Sigmoid colon (tissue), 7 donors: ENCODE measurements around the gene PRKG1. TPM values are rescaled to one million over a fixed set of nuclear protein-coding genes. Genes with fewer than 3 reads are reported as not detected.

Experiments used
- DNase-seq: peaks from one replicate; pipeline ENCODE4 v3.0.0-alpha.2; 2019
- H3K27ac ChIP-seq, 4 donors: fragments of 200-600 bp; sonication (generic); one replicate each; pipeline ENCODE4 v1.5.1; 2016 to 2019; ENCODE audit warnings: mild to moderate bottlenecking in 1 of 4
- H3K27me3 ChIP-seq, 3 donors: fragments of 200-600 bp; sonication (generic); one replicate each; pipeline ENCODE4 v1.5.1; 2019; ENCODE audit warnings: mild to moderate bottlenecking in 1 of 3
- H3K36me3 ChIP-seq, 4 donors: fragments of 200-600 bp; sonication (generic); one replicate each; pipeline ENCODE4 v1.5.1; 2016 to 2019
- H3K4me1 ChIP-seq, 4 donors: fragments of 200-600 bp; sonication (generic); one replicate each; pipeline ENCODE4 v1.5.1; 2017 to 2019
- H3K4me3 ChIP-seq, 4 donors: fragments of 200-600 bp; sonication (generic); one replicate each; pipeline ENCODE4 v1.5.1; 2017 to 2019; ENCODE audit warnings: mild to moderate bottlenecking in 2 of 4, moderate library complexity in 1 of 4
- H3K9me3 ChIP-seq, 4 donors: fragments of 200-600 bp in 3 of 4; sonication (generic) in 3 of 4; one replicate each; pipeline versions ENCODE4 v1.5.1 to v1.6.1; 2013 to 2019
- CTCF ChIP-seq, 4 experiments: fragments of 450-650 bp in 3 of 4; fragments of 200-600 bp in 1 of 4; IDR thresholded peaks; one replicate each; pipeline ENCODE4 v1.5.1; 2016 to 2019; ENCODE audit warnings: antibody characterized with exemption in 4 of 4, mild to moderate bottlenecking in 3 of 4, moderate library complexity in 2 of 4
- EP300 ChIP-seq, 4 donors: sonication (generic); formaldehyde crosslinking; IDR thresholded peaks; one replicate each; pipeline ENCODE4 v1.6.1; 2017; ENCODE audit warnings: antibody characterized with exemption in 4 of 4
- POLR2A ChIP-seq, 2 donors: fragments of 450-650 bp; IDR thresholded peaks; one replicate each; pipeline ENCODE4 v1.6.1; 2016; ENCODE audit warnings: antibody characterized with exemption in 2 of 2, mild to moderate bottlenecking in 2 of 2, moderate library complexity in 2 of 2
- POLR2AphosphoS5 ChIP-seq, 4 donors: sonication (generic); formaldehyde crosslinking; IDR thresholded peaks; one replicate each; pipeline ENCODE4 v1.6.1; 2017; ENCODE audit warnings: antibody characterized with exemption in 4 of 4
- WGBS, 2 donors: extraction: QIAGEN DNeasy Blood & Tissue Kit; methylation state at CpG; one replicate each; pipeline ENCODE4 v1.1.7; 2013; 5-methylcytosine and 5-hydroxymethylcytosine counted together
- intact Hi-C: fragments of 100-400 bp; cut with DNase I; formaldehyde crosslinking; loops from one replicate; pipeline ENCODE4 v1.15.1; 2023
- polyA plus RNA-seq, 3 donors: library from polyadenylated mRNA; stranded (reverse); fragments of 200-250 nt; gene quantifications; one replicate each; pipeline ENCODE4 v1.2.3, GENCODE V29; 2013
- total RNA-seq, 4 donors: library from RNA; depleted of rRNA; stranded (reverse); fragments of >200 nt; gene quantifications; one replicate each; pipeline ENCODE4 v1.1.0, GENCODE V29; 2016
- donor health status: healthy with polysubstance abuse.
- donor health status: Bipolar disorder and iron deficiency.
- donor health status: healthy.

Gene PRKG1
- total and polyA plus RNA-seq, 7 donors = 3.7 to 92.9 (median 60.2) TPM

- Histone ChIP-seq H3K36me3 (no peaks in the 10 kb centered on the region), H3K27ac (peak overlapping the region; percentile 33 to 65 (median 62)), H3K27me3 (no peaks in the 10 kb centered on the region), H3K9me3 (no peaks in the 10 kb centered on the region), H3K4me1 (peaks cover 0 to 24% (median 13%) of the 10 kb centered on the region in 4 donors), H3K4me3 (no peak overlapping the region)
- intact Hi-C loops = loop anchor here (2.0 to 10.0 kb wide), 5 partner anchors 348 to 790 kb away; partner anchors contain the start of gene PRKG1
- TF ChIP-seq POLR2A (IDR thresholded peaks at IDR 0.05) = no peak
- TF ChIP-seq CTCF (IDR thresholded peaks at IDR 0.05) = peak; percentile 38 to 73 (median 64)
- 59 to 64% methylated on average over 6 of the region's 6 CpGs for WGBS, 2 donors
- DNase-seq = peak; percentile 74
Measured at GRCh38 chr10:51422311-51423120, 348.2 kb downstream of the PRKG1 start.

GRCh38 chr10:51423121-51423452 is 348.8 kb downstream of the PRKG1 start:
- Histone ChIP-seq H3K36me3 (no peaks in the 10 kb centered on the region), H3K4me1 (peaks cover 0 to 24% (median 13%) of the 10 kb centered on the region in 4 donors), H3K27ac (peak overlapping the region in 1 of 4 donors; percentile 62), H3K27me3 (no peaks in the 10 kb centered on the region), H3K9me3 (no peaks in the 10 kb centered on the region), H3K4me3 (no peak overlapping the region)
- 63 to 78% methylated on average over 4 of the region's 4 CpGs for WGBS, 2 donors
- DNase-seq = no peak
- TF ChIP-seq EP300 (IDR thresholded peaks at IDR 0.05) (no peak), POLR2A (IDR thresholded peaks at IDR 0.05) (no peak), CTCF (IDR thresholded peaks at IDR 0.05) (no peak), POLR2AphosphoS5 (IDR thresholded peaks at IDR 0.05) (no peak)
- intact Hi-C loops = loop anchor here (2.0 to 10.0 kb wide), 5 partner anchors 348 to 789 kb away; partner anchors contain the start of gene PRKG1

- whole genome bisulfite sequencing, 2 donors = 73 to 84% methylated on average over 3 of the region's 3 CpGs
- intact Hi-C loops = loop anchor here (10.0 kb wide), 1 partner anchor 529 kb away; no protein-coding TSS in a partner anchor
- Histone ChIP-seq H3K4me3 (no peak overlapping the region), H3K4me1 (peaks cover 0 to 34% (median 15%) of the 10 kb centered on the region in 4 donors), H3K36me3 (no peaks in the 10 kb centered on the region), H3K27ac (no peak overlapping the region), H3K9me3 (no peaks in the 10 kb centered on the region), H3K27me3 (no peaks in the 10 kb centered on the region)
- DNase-seq = no peak
- TF ChIP-seq POLR2AphosphoS5 (IDR thresholded peaks at IDR 0.05) (no peak), POLR2A (IDR thresholded peaks at IDR 0.05) (no peak), CTCF (IDR thresholded peaks at IDR 0.05) (no peak), EP300 (IDR thresholded peaks at IDR 0.05) (no peak)
Measured at GRCh38 chr10:51425431-51425830, 351.1 kb downstream of the PRKG1 start.

- H3K27me3 ChIP-seq = no peaks in the 10 kb centered on the region
- peaks cover 0 to 23% (median 5%) of the 10 kb centered on the region in 4 donors for H3K4me1 ChIP-seq
- H3K4me3 ChIP-seq = no peak overlapping the region
- WGBS, 2 donors = 92 to 96% methylated on average over 2 of the region's 2 CpGs
- DNase-seq = no peak
- intact Hi-C loops = loop anchor here (10.0 kb wide), 1 partner anchor 527 kb away; no protein-coding TSS in a partner anchor
- no peaks in the 10 kb centered on the region for H3K36me3 ChIP-seq
- no peak overlapping the region for H3K27ac ChIP-seq
- H3K9me3 ChIP-seq = no peaks in the 10 kb centered on the region
- TF ChIP-seq CTCF (IDR thresholded peaks at IDR 0.05) = no peak
- no peak for TF ChIP-seq EP300 (IDR thresholded peaks at IDR 0.05)
- TF ChIP-seq POLR2A (IDR thresholded peaks at IDR 0.05) = no peak
- no peak for TF ChIP-seq POLR2AphosphoS5 (IDR thresholded peaks at IDR 0.05)
Measured at GRCh38 chr10:51427758-51428157, 353.5 kb downstream of the PRKG1 start.
